ENCODE results near the gene ZNF366. TPM values are rescaled to one million over a fixed set of nuclear protein-coding genes. Genes with fewer than 3 reads are reported as not detected.

Gene ZNF366
- polyA plus RNA-seq, 4 donors = 1.5 to 2.4 (median 2.1) TPM; not detected in 1

DNA sequence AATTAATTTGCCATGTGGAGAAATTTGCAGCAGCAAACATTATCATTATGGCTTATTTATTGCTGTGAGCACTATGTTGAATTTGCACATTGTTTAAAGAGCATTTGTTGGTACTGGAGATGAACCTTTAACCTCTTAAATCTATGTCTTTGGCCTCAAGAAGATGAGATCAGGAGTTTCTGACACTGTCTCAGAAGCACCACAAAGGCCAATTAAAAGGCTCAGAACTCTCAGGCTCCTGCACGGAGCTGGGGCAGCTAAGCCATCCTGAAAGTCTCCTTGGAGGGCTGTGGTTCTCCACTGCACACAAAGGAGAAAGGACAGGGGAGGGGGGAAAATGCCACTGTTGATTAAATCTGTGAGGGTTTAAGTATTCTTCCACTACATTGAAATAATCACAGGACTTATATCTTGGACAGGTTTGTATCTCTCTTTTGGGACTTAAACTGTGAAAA, 33.1 kb downstream of the ZNF366 start:
- Histone ChIP-seq H3K36me3 (ENCODE audit: control insufficient read depth in 3 of 3, insufficient read depth in 2 of 3, low read depth in 1 of 3, low read length in 3 of 3) (no peaks in the 10 kb centered on the region), H3K4me1 (ENCODE audit: control insufficient read depth in 3 of 3, insufficient read depth in 2 of 3, low read depth in 1 of 3, low read length in 2 of 3) (no peaks in the 10 kb centered on the region), H3K9me3 (ENCODE audit: control insufficient read depth in 2 of 2, insufficient read depth in 1 of 2, low read depth in 1 of 2, low read length in 1 of 2) (no peaks in the 10 kb centered on the region), H3K27ac (ENCODE audit: low read depth in 1 of 3, low read length in 2 of 3) (no peak overlapping the region), H3K4me3 (ENCODE audit: low read depth in 1 of 3, low read length in 3 of 3) (no peak overlapping the region), H3K27me3 (ENCODE audit: control insufficient read depth in 3 of 3, insufficient read depth in 3 of 3, low read length in 3 of 3) (peaks cover 0 to 3% (median 0%) of the 10 kb centered on the region in 3 donors)
- no peak for DNase-seq
- FAIRE-seq = no peak
- 43 to 70% (median 69%) methylated on average over 1 of the region's 1 CpG for WGBS, 3 donors

DNA sequence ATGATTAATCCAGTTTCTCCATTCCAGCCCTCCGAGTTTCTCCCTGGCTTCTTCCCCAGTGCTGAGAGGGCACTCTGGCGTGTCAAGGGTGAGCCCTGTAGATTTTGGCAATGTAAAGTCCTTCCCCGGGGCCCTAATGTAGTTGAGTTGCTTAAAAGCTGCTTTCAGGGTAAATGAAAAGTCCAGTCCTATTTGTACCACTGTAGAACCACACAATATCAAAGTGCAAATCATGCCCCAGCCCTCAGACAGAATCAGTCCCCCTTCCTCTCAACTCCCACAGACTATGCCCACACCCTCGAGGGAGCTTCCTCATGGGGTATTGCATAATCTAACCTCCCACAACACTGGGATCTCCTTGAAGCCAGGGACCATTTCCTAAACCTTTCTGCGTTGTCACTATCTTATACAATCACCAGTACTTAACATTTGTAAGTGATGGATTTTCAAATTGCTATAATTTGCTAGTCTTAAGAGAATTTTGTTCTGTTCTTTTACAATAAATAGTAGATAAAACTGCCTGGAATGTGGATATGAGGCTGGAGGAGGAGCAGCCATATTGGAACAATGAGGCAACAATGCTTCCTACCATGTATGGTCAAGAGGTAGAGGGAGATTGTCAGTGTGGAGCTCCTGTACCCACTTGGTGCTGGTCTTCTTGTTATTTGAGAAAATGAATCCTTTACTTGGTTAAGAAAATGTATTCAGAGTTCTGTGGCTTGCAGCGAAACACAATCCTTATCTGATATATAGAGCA, 34.4 kb downstream of the ZNF366 start:
- FAIRE-seq = no peak
- H3K27ac ChIP-seq (ENCODE audit: low read depth in 1 of 3, low read length in 2 of 3) = no peak overlapping the region
- H3K4me1 ChIP-seq (ENCODE audit: control insufficient read depth in 3 of 3, insufficient read depth in 2 of 3, low read depth in 1 of 3, low read length in 2 of 3) = no peaks in the 10 kb centered on the region
- 64 to 69% (median 67%) methylated on average over 6 of the region's 6 CpGs for WGBS, 3 donors
- no peaks in the 10 kb centered on the region for H3K36me3 ChIP-seq (ENCODE audit: control insufficient read depth in 3 of 3, insufficient read depth in 2 of 3, low read depth in 1 of 3, low read length in 3 of 3)
- DNase-seq = no peak
- H3K4me3 ChIP-seq (ENCODE audit: low read depth in 1 of 3, low read length in 3 of 3) = no peak overlapping the region
- peaks cover 0 to 3% (median 0%) of the 10 kb centered on the region in 3 donors for H3K27me3 ChIP-seq (ENCODE audit: control insufficient read depth in 3 of 3, insufficient read depth in 3 of 3, low read length in 3 of 3)
- H3K9me3 ChIP-seq (ENCODE audit: control insufficient read depth in 2 of 2, insufficient read depth in 1 of 2, low read depth in 1 of 2, low read length in 1 of 2) = no peaks in the 10 kb centered on the region

DNA sequence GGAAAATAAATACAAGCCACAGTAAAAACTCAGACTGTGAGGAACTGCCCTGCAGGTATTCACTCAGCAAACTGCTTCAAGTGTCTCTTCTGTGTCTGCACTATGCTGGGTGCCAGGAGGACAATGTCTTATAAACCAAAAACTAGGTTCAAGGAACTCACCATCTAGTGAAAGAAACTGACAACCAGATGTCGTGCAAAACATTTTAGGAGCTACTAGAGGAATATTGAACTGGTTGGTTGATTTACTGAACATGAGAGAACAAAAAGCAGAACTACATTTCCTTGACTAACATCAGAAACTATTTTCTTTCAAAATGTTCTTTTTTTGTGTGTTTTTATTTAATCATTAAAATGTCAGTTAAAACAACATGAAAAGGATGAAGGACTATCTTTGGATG, 35.2 kb downstream of the ZNF366 start:
- Histone ChIP-seq H3K9me3 (ENCODE audit: control insufficient read depth in 2 of 2, insufficient read depth in 1 of 2, low read depth in 1 of 2, low read length in 1 of 2) (no peaks in the 10 kb centered on the region), H3K27me3 (ENCODE audit: control insufficient read depth in 3 of 3, insufficient read depth in 3 of 3, low read length in 3 of 3) (peaks cover 0 to 3% (median 0%) of the 10 kb centered on the region in 3 donors), H3K27ac (ENCODE audit: low read depth in 1 of 3, low read length in 2 of 3) (no peak overlapping the region), H3K4me1 (ENCODE audit: control insufficient read depth in 3 of 3, insufficient read depth in 2 of 3, low read depth in 1 of 3, low read length in 2 of 3) (no peaks in the 10 kb centered on the region), H3K4me3 (ENCODE audit: low read depth in 1 of 3, low read length in 3 of 3) (no peak overlapping the region), H3K36me3 (ENCODE audit: control insufficient read depth in 3 of 3, insufficient read depth in 2 of 3, low read depth in 1 of 3, low read length in 3 of 3) (no peaks in the 10 kb centered on the region)
- FAIRE-seq (no peak), DNase-seq (no peak)
- WGBS, 3 donors = 72 to 78% (median 78%) methylated on average over 1 of the region's 1 CpG

DNA sequence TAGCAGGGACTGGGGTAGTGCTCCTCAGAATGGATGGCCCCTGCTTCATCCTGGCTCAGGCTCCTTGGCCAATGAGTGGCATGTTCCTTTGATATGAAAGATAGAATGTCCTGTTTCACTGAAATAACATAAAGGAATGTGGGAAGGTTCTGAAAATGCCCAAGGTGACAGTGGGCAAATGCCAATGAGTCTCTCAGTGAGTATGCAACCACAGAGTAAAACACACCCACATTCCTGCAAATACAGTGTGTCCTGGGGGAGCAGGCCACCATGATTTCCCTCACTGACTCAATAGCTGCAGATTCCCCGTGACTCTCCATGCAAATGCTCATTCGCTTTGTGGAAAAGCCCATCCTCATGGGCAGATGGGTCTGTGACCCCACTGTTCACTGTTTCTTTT, 36.4 kb downstream of the ZNF366 start:
- WGBS, 3 donors = 93 to 97% (median 95%) methylated on average over 2 of the region's 2 CpGs
- Histone ChIP-seq H3K36me3 (ENCODE audit: control insufficient read depth in 3 of 3, insufficient read depth in 2 of 3, low read depth in 1 of 3, low read length in 3 of 3) (no peaks in the 10 kb centered on the region), H3K4me1 (ENCODE audit: control insufficient read depth in 3 of 3, insufficient read depth in 2 of 3, low read depth in 1 of 3, low read length in 2 of 3) (no peaks in the 10 kb centered on the region), H3K9me3 (ENCODE audit: control insufficient read depth in 2 of 2, insufficient read depth in 1 of 2, low read depth in 1 of 2, low read length in 1 of 2) (no peaks in the 10 kb centered on the region), H3K4me3 (ENCODE audit: low read depth in 1 of 3, low read length in 3 of 3) (no peak overlapping the region), H3K27ac (ENCODE audit: low read depth in 1 of 3, low read length in 2 of 3) (no peak overlapping the region), H3K27me3 (ENCODE audit: control insufficient read depth in 3 of 3, insufficient read depth in 3 of 3, low read length in 3 of 3) (peaks cover 0 to 3% (median 0%) of the 10 kb centered on the region in 3 donors)
- DNase-seq = no peak
- FAIRE-seq = no peak

DNA sequence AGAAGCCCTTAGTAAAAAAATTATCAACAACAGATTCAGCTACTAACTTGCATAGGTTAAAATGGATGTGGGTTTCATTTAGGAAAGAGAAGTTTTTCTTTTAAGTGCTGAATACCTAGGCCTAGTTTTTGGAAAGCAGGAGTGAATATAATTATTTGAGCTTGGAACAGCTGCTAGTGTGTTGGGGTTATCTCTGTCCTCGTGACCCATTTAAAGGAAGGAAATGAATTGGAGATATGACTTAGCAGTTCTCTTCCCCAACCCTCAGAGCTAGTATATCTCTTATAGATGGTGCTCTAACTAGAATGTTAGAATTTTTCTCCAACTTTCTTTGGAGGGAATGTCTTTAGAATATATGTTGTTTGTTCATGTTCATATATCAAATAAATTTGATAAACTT, 38.6 kb downstream of the ZNF366 start:
- Histone ChIP-seq H3K9me3 (ENCODE audit: control insufficient read depth in 2 of 2, insufficient read depth in 1 of 2, low read depth in 1 of 2, low read length in 1 of 2) (no peaks in the 10 kb centered on the region), H3K27me3 (ENCODE audit: control insufficient read depth in 3 of 3, insufficient read depth in 3 of 3, low read length in 3 of 3) (peaks cover 0 to 3% (median 0%) of the 10 kb centered on the region in 3 donors)
- 19 to 39% (median 32%) methylated on average over 1 of the region's 1 CpG for WGBS, 3 donors

DNA sequence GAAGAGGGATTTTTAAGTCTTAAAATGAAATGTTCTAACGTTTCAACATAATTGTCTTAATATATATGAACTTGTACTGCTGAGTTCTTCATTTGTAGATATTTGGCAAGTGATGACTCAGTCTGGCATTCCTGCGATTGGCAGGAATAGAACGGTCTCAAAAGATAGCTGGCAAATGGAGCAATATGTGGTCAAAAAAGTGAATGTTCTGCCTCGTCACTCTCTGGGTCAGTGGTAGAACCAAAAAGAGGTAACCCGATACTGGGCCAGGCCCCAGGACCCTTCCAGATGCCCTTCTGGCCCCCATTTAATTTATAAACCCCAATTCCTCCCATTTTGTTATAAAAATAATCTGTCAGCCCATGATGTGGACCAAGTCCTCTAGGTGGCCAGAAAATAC, 39.2 kb downstream of the ZNF366 start:
- Histone ChIP-seq H3K4me3 (ENCODE audit: low read depth in 1 of 3, low read length in 3 of 3) (no peak overlapping the region), H3K4me1 (ENCODE audit: control insufficient read depth in 3 of 3, insufficient read depth in 2 of 3, low read depth in 1 of 3, low read length in 2 of 3) (no peaks in the 10 kb centered on the region), H3K27me3 (ENCODE audit: control insufficient read depth in 3 of 3, insufficient read depth in 3 of 3, low read length in 3 of 3) (peaks cover 0 to 3% (median 0%) of the 10 kb centered on the region in 3 donors), H3K36me3 (ENCODE audit: control insufficient read depth in 3 of 3, insufficient read depth in 2 of 3, low read depth in 1 of 3, low read length in 3 of 3) (no peaks in the 10 kb centered on the region), H3K27ac (ENCODE audit: low read depth in 1 of 3, low read length in 2 of 3) (no peak overlapping the region), H3K9me3 (ENCODE audit: control insufficient read depth in 2 of 2, insufficient read depth in 1 of 2, low read depth in 1 of 2, low read length in 1 of 2) (no peaks in the 10 kb centered on the region)
- DNase-seq = no peak
- WGBS, 3 donors = 80 to 90% (median 89%) methylated on average over 5 of the region's 5 CpGs
- FAIRE-seq = no peak

More for the DNA sequence above, 38.6 kb downstream of the ZNF366 start:
- H3K4me1 ChIP-seq (ENCODE audit: control insufficient read depth in 3 of 3, insufficient read depth in 2 of 3, low read depth in 1 of 3, low read length in 2 of 3) = no peaks in the 10 kb centered on the region
- no peak for DNase-seq
- H3K4me3 ChIP-seq (ENCODE audit: low read depth in 1 of 3, low read length in 3 of 3) = no peak overlapping the region
- no peaks in the 10 kb centered on the region for H3K36me3 ChIP-seq (ENCODE audit: control insufficient read depth in 3 of 3, insufficient read depth in 2 of 3, low read depth in 1 of 3, low read length in 3 of 3)
- no peak overlapping the region for H3K27ac ChIP-seq (ENCODE audit: low read depth in 1 of 3, low read length in 2 of 3)
- no peak for FAIRE-seq

DNA sequence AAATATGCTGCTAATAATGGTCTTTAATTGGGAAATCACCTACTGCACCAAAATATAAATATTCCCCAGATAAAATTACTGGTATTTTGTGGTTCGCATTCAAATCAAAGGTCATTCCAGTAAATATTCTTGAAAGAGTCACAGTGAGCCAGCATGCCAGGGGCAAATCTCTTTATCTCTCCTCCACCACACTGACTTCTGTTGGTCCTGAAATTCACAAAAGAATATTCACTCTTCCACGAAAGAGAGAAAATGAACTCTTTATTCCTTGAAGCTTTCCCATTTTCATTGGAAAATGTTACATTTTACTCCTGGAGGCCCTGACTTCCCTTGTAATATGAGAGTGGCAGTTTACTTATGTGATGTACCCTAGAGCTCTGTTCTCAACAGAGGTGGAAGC, 39.7 kb downstream of the ZNF366 start:
- 87 to 90% (median 88%) methylated on average over 2 of the region's 2 CpGs for WGBS, 3 donors
- H3K27ac ChIP-seq (ENCODE audit: low read depth in 1 of 3, low read length in 2 of 3) = no peak overlapping the region
- no peak overlapping the region for H3K4me3 ChIP-seq (ENCODE audit: low read depth in 1 of 3, low read length in 3 of 3)
- no peaks in the 10 kb centered on the region for H3K4me1 ChIP-seq (ENCODE audit: control insufficient read depth in 3 of 3, insufficient read depth in 2 of 3, low read depth in 1 of 3, low read length in 2 of 3)
- no peaks in the 10 kb centered on the region for H3K9me3 ChIP-seq (ENCODE audit: control insufficient read depth in 2 of 2, insufficient read depth in 1 of 2, low read depth in 1 of 2, low read length in 1 of 2)
- peaks cover 0 to 3% (median 0%) of the 10 kb centered on the region in 3 donors for H3K27me3 ChIP-seq (ENCODE audit: control insufficient read depth in 3 of 3, insufficient read depth in 3 of 3, low read length in 3 of 3)
- H3K36me3 ChIP-seq (ENCODE audit: control insufficient read depth in 3 of 3, insufficient read depth in 2 of 3, low read depth in 1 of 3, low read length in 3 of 3) = no peaks in the 10 kb centered on the region
- FAIRE-seq (no peak), DNase-seq (no peak)

DNA sequence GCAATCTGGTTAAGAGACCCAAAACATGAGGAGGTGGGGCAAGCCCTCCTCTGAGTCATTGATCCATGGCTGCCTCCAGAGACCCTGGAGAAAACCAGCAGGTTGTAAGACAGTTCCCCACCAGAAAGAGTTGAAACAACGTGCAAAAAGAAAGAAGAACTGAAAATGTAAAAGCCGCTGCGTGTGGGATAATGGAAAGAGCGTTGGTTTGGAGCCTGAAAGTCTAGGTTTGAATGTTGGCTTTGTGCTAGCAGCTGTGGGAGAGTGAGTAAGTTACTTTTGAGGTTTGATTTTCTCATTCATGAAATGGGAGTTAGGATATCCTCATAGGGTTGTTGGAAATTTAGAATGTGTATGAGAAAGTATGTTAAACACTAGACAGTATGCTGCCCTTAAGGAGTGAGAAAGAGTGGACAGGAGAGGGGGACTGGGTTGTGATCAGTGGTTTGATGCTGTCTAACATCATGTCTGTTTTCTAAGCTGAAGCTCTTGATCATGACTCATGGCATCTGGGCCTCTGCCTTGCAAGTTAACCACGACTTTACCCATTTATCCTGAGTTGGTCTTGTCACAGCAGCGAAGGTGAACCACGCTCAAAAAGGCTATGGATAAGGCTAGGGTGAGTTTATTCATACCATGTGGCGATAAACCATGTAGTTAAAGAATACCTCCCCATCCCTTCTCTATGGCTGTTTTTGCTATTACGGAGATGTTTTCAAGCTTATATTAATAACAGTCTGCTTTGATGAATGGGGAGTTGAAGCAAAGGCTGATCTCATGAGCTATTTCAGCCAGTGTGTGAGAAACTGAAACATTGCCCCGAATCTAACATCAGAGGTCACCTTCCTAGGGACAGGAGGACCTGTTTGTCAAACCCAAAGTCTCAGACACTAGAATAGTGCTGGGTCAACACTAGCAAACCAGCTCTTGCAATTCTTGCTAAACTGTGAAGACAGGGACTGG, 41.3 kb downstream of the ZNF366 start:
- 81 to 85% (median 82%) methylated on average over 10 of the region's 10 CpGs for WGBS, 3 donors
- no peak overlapping the region for H3K4me3 ChIP-seq (ENCODE audit: low read depth in 1 of 3, low read length in 3 of 3)
- no peaks in the 10 kb centered on the region for H3K9me3 ChIP-seq (ENCODE audit: control insufficient read depth in 2 of 2, insufficient read depth in 1 of 2, low read depth in 1 of 2, low read length in 1 of 2)
- H3K27ac ChIP-seq (ENCODE audit: low read depth in 1 of 3, low read length in 2 of 3) = peak overlapping the region in 1 of 3 donors; percentile 39
- no peaks in the 10 kb centered on the region for H3K4me1 ChIP-seq (ENCODE audit: control insufficient read depth in 3 of 3, insufficient read depth in 2 of 3, low read depth in 1 of 3, low read length in 2 of 3)
- FAIRE-seq (no peak), DNase-seq (no peak)
- no peaks in the 10 kb centered on the region for H3K36me3 ChIP-seq (ENCODE audit: control insufficient read depth in 3 of 3, insufficient read depth in 2 of 3, low read depth in 1 of 3, low read length in 3 of 3)
- peaks cover 0 to 3% (median 0%) of the 10 kb centered on the region in 3 donors for H3K27me3 ChIP-seq (ENCODE audit: control insufficient read depth in 3 of 3, insufficient read depth in 3 of 3, low read length in 3 of 3)
